K562 (cell line): Measurements from ENCODE around the gene CLCN1.

Experiments used
- DIDO1 ChIP-seq: fragments of 450-650 bp; IDR thresholded peaks from 2 replicates; pipeline ENCODE4 v1.6.1; 2016; ENCODE audit warnings: low read depth, missing biosample characterization, missing genetic modification characterization
- ZFX ChIP-seq: sonication (generic); formaldehyde crosslinking; IDR thresholded peaks from 2 replicates; pipeline ENCODE4 v1.8.0; 2022; ENCODE audit warnings: mild to moderate bottlenecking, missing genetic modification reagents, moderate library complexity
- ZNF3 ChIP-seq: fragments of 250-450 bp; sonication (Bioruptor Pico); IDR thresholded peaks from 2 replicates; pipeline ENCODE4 v1.5.0; 2021; ENCODE audit warnings: mild to moderate bottlenecking, moderate library complexity
- ZNF707 ChIP-seq: fragments of 250-450 bp; sonication (Bioruptor Pico); conservative IDR thresholded peaks from 2 replicates; pipeline ENCODE4 v1.8.0; 2022; ENCODE audit warnings: inconsistent platforms, mild to moderate bottlenecking, moderate library complexity

DNA sequence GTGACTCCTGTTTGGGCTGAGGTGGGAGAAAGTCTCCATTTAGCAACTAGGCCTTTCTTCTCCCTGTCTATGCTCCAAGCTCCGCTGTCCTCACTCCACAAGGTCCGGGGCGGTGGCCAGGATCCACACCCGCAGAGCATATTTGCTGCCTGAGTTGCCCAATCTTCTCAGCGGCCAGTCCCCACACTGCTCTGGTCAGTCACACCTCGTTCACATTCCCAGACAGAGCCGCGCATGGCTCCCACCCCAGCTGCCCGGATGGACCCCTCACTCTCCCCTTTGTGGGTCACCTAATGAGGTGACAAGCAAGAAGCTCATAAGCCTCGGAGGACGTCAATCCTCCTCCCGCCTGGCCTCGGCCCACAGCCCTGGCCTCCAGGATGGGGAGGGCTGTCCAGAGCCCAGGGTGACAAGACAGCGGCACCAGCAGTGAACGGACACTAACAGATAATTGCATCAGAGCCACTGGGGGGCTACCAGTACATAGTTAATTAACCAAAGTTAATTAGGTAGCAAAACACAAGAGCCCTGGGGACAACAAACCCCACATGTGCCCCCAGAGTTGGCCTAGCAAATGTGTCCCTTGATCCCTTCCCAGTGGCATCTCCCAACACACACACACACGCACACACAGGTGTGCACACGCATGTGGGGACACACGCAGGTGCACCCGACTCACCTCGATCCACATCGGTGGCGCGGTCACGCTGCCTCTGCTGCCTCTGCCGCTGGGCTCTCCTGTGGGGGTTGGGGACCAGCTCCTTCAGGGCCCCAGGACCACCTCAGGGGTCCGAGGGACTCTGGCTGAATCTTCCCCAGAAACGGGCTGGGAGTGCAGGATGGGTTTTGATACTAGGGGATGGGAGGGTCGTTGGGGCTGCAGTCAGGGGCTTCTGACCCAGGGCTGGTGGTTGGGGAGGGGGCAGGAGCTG lies 81.0 kb downstream of the CLCN1 start:
- no peak for TF ChIP-seq ZNF707
- TF ChIP-seq ZFX (CRISPR knock-in tag) = no peak
- no peak for TF ChIP-seq DIDO1 (tag)
- TF ChIP-seq ZNF3 (CRISPR knock-in tag) = no peak
